ENCODE data around the gene PHOSPHO1.

- TF ChIP-seq CTCF (IDR thresholded peaks at IDR 0.05) (no peak), POLR2A (IDR thresholded peaks at IDR 0.05) (no peak), POLR2AphosphoS5 (IDR thresholded peaks at IDR 0.05) (no peak)
Observed at GRCh38 chr17:49191409-49191916, 39.1 kb downstream of the PHOSPHO1 start.

Data from prostate gland (tissue), 2 donors.